DND-41 (cell line): ENCODE measurements around the gene BRAT1.

Experiments
- ATAC-seq: fragments of 200-7000 bp; cut with Tn5 transposase; 3 replicates; pipeline ENCODE4 v1.9.1; 2021; ENCODE audit warnings: low read depth; ENCODE audit not compliant: insufficient read depth
- DNase-seq: peaks from one replicate; pipeline ENCODE4 v3.0.0-alpha.2; 2020
- H2AFZ ChIP-seq: 2 replicates; pipeline ENCODE4 v1.6.0; 2012; ENCODE audit warnings: low read depth, low read length
- H3K27ac ChIP-seq: 2 replicates; pipeline ENCODE4 v1.5.1; 2012; ENCODE audit warnings: low read length, inconsistent platforms
- H3K27me3 ChIP-seq: fragments of 200-600 bp; sonication (generic); 2 replicates; pipeline ENCODE4 v1.6.0; 2012; ENCODE audit warnings: low read length, mild to moderate bottlenecking, inconsistent platforms; ENCODE audit not compliant: insufficient read depth, poor library complexity
- H3K36me3 ChIP-seq: 2 replicates; pipeline ENCODE4 v1.5.1; 2012; ENCODE audit warnings: low read length, inconsistent platforms; ENCODE audit not compliant: insufficient read depth
- H3K4me1 ChIP-seq: 2 replicates; pipeline ENCODE4 v1.5.1; 2012; ENCODE audit warnings: mild to moderate bottlenecking, low read length; ENCODE audit not compliant: insufficient read depth
- H3K4me2 ChIP-seq: 2 replicates; pipeline ENCODE4 v1.6.0; 2012; ENCODE audit warnings: mild to moderate bottlenecking, moderate library complexity, low read length, inconsistent platforms; ENCODE audit not compliant: insufficient read depth
- H3K4me3 ChIP-seq, 2 experiments: fragments of 200-600 bp in 1 of 2; shearing (Covaris generic) in 1 of 2; 2 replicates each; pipeline ENCODE4 v1.5.1; 2012 to 2016; ENCODE audit warnings: inconsistent platforms in 2 of 2, low read length in 2 of 2, mild to moderate bottlenecking in 2 of 2, low read depth in 1 of 2, moderate library complexity in 1 of 2
- H3K79me2 ChIP-seq: 2 replicates; pipeline ENCODE4 v1.6.0; 2012; ENCODE audit warnings: low read length, inconsistent platforms; ENCODE audit not compliant: insufficient read depth
- H3K9ac ChIP-seq: 2 replicates; pipeline ENCODE4 v1.6.0; 2012; ENCODE audit warnings: low read depth, mild to moderate bottlenecking, inconsistent platforms, low read length, moderate library complexity
- H3K9me3 ChIP-seq: 2 replicates; pipeline ENCODE4 v1.5.1; 2012; ENCODE audit warnings: low read length, moderate library complexity, mild to moderate bottlenecking, inconsistent platforms; ENCODE audit not compliant: insufficient read depth, severe bottlenecking
- H4K20me1 ChIP-seq: 2 replicates; pipeline ENCODE4 v1.6.0; 2012; ENCODE audit warnings: low read length; ENCODE audit not compliant: insufficient read depth
- CTCF ChIP-seq: IDR thresholded peaks from 2 replicates; pipeline ENCODE4 v1.5.1; 2012; ENCODE audit warnings: borderline replicate concordance, low read length, moderate library complexity, mild to moderate bottlenecking; ENCODE audit not compliant: poor library complexity, severe bottlenecking; ENCODE audit errors: extremely low read depth
- EZH2 ChIP-seq: IDR thresholded peaks from 3 replicates; pipeline ENCODE4 v1.6.1; 2012; ENCODE audit warnings: borderline replicate concordance, low read depth, mild to moderate bottlenecking, moderate library complexity, low read length, inconsistent platforms; ENCODE audit not compliant: severe bottlenecking

BRAT1 gene

GRCh38 chr7:2551418-2551817 lies 3.9 kb downstream of the BRAT1 start:
- no peak overlapping the region for H3K4me3 ChIP-seq
- no peak overlapping the region for H3K9ac ChIP-seq
- no peak overlapping the region for H2AFZ ChIP-seq
- H3K27me3 ChIP-seq = no peaks in the 10 kb centered on the region
- no peak for TF ChIP-seq EZH2
- TF ChIP-seq CTCF = no peak
- peaks cover 41% of the 10 kb centered on the region for H3K36me3 ChIP-seq
- peaks cover 38% of the 10 kb centered on the region for H3K79me2 ChIP-seq
- peaks cover 29% of the 10 kb centered on the region for H3K4me1 ChIP-seq
- no peaks in the 10 kb centered on the region for H3K9me3 ChIP-seq
- H4K20me1 ChIP-seq = peaks cover 12% of the 10 kb centered on the region
- no peak overlapping the region for H3K27ac ChIP-seq
- ATAC-seq (no peak), DNase-seq (no peak)
- H3K4me2 ChIP-seq = no peak overlapping the region

GRCh38 chr7:2546776-2547586 lies 8.3 kb downstream of the BRAT1 start:
- TF ChIP-seq EZH2 (no peak), CTCF (no peak)
- peaks cover 7% of the 10 kb centered on the region; the same call in 1 of the 2 replicates for H3K79me2 ChIP-seq
- H3K9me3 ChIP-seq = no peaks in the 10 kb centered on the region
- peaks cover 12% of the 10 kb centered on the region; the same call in 1 of the 2 replicates for H4K20me1 ChIP-seq
- H3K27ac ChIP-seq = no peak overlapping the region
- no peak overlapping the region for H3K4me3 ChIP-seq
- no peak overlapping the region for H2AFZ ChIP-seq
- DNase-seq = no peak
- H3K4me1 ChIP-seq = no peaks in the 10 kb centered on the region
- H3K9ac ChIP-seq = no peak overlapping the region
- H3K4me2 ChIP-seq = no peak overlapping the region
- no peak for ATAC-seq
- peaks cover 71% of the 10 kb centered on the region for H3K36me3 ChIP-seq
- H3K27me3 ChIP-seq = no peaks in the 10 kb centered on the region

GRCh38 chr7:2545746-2546425 lies 9.4 kb downstream of the BRAT1 start:
- H3K36me3 ChIP-seq = peaks cover 81% of the 10 kb centered on the region
- no peak overlapping the region for H3K9ac ChIP-seq

More at GRCh38 chr7:2545746-2546425, 9.4 kb downstream of the BRAT1 start:
- DNase-seq (no peak), ATAC-seq (no peak)
- no peaks in the 10 kb centered on the region for H3K27me3 ChIP-seq
- H3K4me3 ChIP-seq = no peak overlapping the region
- H3K79me2 ChIP-seq = peaks cover 3% of the 10 kb centered on the region; the same call in 1 of the 2 replicates
- no peak overlapping the region for H3K27ac ChIP-seq
- H3K4me1 ChIP-seq = no peaks in the 10 kb centered on the region
- no peak overlapping the region for H3K4me2 ChIP-seq
- no peaks in the 10 kb centered on the region for H3K9me3 ChIP-seq
- TF ChIP-seq EZH2 = no peak
- TF ChIP-seq CTCF = no peak
- H2AFZ ChIP-seq = no peak overlapping the region
- H4K20me1 ChIP-seq = peaks cover 12% of the 10 kb centered on the region; the same call in 1 of the 2 replicates
